Tibial nerve (tissue), 4 donors: ENCODE results near the gene ZNF593. TPM values are rescaled to one million over a fixed set of nuclear protein-coding genes. Genes with fewer than 3 reads are reported as not detected.
A peak's percentile ranks its signal among the peaks of the same experiment; 100 is the strongest.

Source experiments
- DNase-seq, 2 donors: peaks; one replicate each; pipeline ENCODE4 v3.0.0-alpha.2; 2019; ENCODE audit warnings: low spot score in 2 of 2
- H3K27ac ChIP-seq, 4 donors: fragments of 200-600 bp; sonication (generic) in 3 of 4; one replicate each; pipeline ENCODE4 v1.5.1; 2017 to 2019; ENCODE audit warnings: mild to moderate bottlenecking in 1 of 4
- H3K27me3 ChIP-seq, 2 donors: fragments of 200-600 bp; sonication (generic) in 1 of 2; one replicate each; pipeline versions ENCODE4 v1.5.1 to v1.6.0; 2017 to 2019
- H3K36me3 ChIP-seq, 3 donors: fragments of 200-600 bp; sonication (generic); one replicate each; pipeline ENCODE4 v1.5.1; 2018 to 2019
- H3K4me1 ChIP-seq, 4 donors: fragments of 200-600 bp; sonication (generic) in 3 of 4; one replicate each; pipeline ENCODE4 v1.5.1; 2017 to 2019
- H3K4me3 ChIP-seq, 4 donors: fragments of 200-600 bp; sonication (generic) in 3 of 4; one replicate each; pipeline ENCODE4 v1.5.1; 2017 to 2019; ENCODE audit warnings: mild to moderate bottlenecking in 1 of 4, moderate library complexity in 1 of 4
- H3K9me3 ChIP-seq, 4 donors: fragments of 200-600 bp; sonication (generic) in 3 of 4; one replicate each; pipeline ENCODE4 v1.5.1; 2017 to 2019
- CTCF ChIP-seq, 5 experiments: fragments of 200-600 bp in 3 of 5; fragments of 450-650 bp in 2 of 5; sonication (generic) in 3 of 5; IDR thresholded peaks; one replicate each; pipeline ENCODE4 v1.5.1; 2016 to 2019; ENCODE audit warnings: antibody characterized with exemption in 5 of 5, mild to moderate bottlenecking in 3 of 5, moderate library complexity in 2 of 5
- EP300 ChIP-seq, 2 donors: sonication (generic); formaldehyde crosslinking; IDR thresholded peaks; one replicate each; pipeline ENCODE4 v1.6.1; 2017; ENCODE audit warnings: antibody characterized with exemption in 2 of 2, mild to moderate bottlenecking in 1 of 2
- POLR2A ChIP-seq, 2 donors: fragments of 450-650 bp; IDR thresholded peaks; one replicate each; pipeline ENCODE4 v1.6.1; 2017; ENCODE audit warnings: antibody characterized with exemption in 2 of 2, mild to moderate bottlenecking in 2 of 2, moderate library complexity in 2 of 2
- WGBS, 2 donors: methylation state at CpG; one replicate each; pipeline ENCODE4 v1.1.5; 2018; 5-methylcytosine and 5-hydroxymethylcytosine counted together
- total RNA-seq, 4 donors: library from RNA; depleted of rRNA; stranded (reverse); fragments of >200 nt; gene quantifications; one replicate each; pipeline ENCODE4 v1.1.0, GENCODE V29; 2016

ZNF593 gene
- total RNA-seq, 4 donors from 2014 or later: 24.9 to 46.5 (median 38.2) TPM

- Histone ChIP-seq H3K4me1 (no peaks in the 10 kb centered on the region), H3K36me3 (no peaks in the 10 kb centered on the region), H3K9me3 (no peaks in the 10 kb centered on the region), H3K4me3 (no peak overlapping the region), H3K27ac (no peak overlapping the region), H3K27me3 (peaks cover 0 to 42% of the 10 kb centered on the region in 2 donors)
- TF ChIP-seq POLR2A (IDR thresholded peaks at IDR 0.05): no peak
- no peak for TF ChIP-seq CTCF (IDR thresholded peaks at IDR 0.05)
- TF ChIP-seq EP300 (IDR thresholded peaks at IDR 0.05): no peak
- no peak for DNase-seq
- WGBS, 2 donors: 50 to 69% methylated on average over 5 of the region's 5 CpGs
Observed at GRCh38 chr1:26153966-26154532, 15.7 kb upstream of the ZNF593 start.

- no peak for DNase-seq
- Histone ChIP-seq H3K27ac (peak overlapping the region in 1 of 4 donors; percentile 3), H3K36me3 (no peaks in the 10 kb centered on the region), H3K9me3 (no peaks in the 10 kb centered on the region), H3K27me3 (peaks cover 0 to 48% of the 10 kb centered on the region in 2 donors), H3K4me1 (no peaks in the 10 kb centered on the region), H3K4me3 (no peak overlapping the region)
- 29 to 46% methylated on average over 9 of the region's 9 CpGs for WGBS, 2 donors
- TF ChIP-seq EP300 (IDR thresholded peaks at IDR 0.05): no peak
- TF ChIP-seq CTCF (IDR thresholded peaks at IDR 0.05): no peak
- no peak for TF ChIP-seq POLR2A (IDR thresholded peaks at IDR 0.05)
Observed at GRCh38 chr1:26154750-26155149, 15.0 kb upstream of the ZNF593 start.

- peaks cover 0 to 57% of the 10 kb centered on the region in 2 donors for H3K27me3 ChIP-seq
- 56 to 66% methylated on average over 21 of the region's 21 CpGs for WGBS, 2 donors
- H3K27ac ChIP-seq: peak overlapping the region in 1 of 4 donors; percentile 66
- H3K9me3 ChIP-seq: no peaks in the 10 kb centered on the region
- TF ChIP-seq EP300 (IDR thresholded peaks at IDR 0.05): peak in 1 of 2 donors; percentile 38
- TF ChIP-seq CTCF (IDR thresholded peaks at IDR 0.05): no peak
- peak overlapping the region in 1 of 4 donors; percentile 36 for H3K4me3 ChIP-seq
- DNase-seq: no peak
- H3K4me1 ChIP-seq: peaks cover 0 to 2% (median 0%) of the 10 kb centered on the region in 4 donors
- H3K36me3 ChIP-seq: no peaks in the 10 kb centered on the region
Observed at GRCh38 chr1:26155370-26156284, 14.1 kb upstream of the ZNF593 start.

GRCh38 chr1:26156285-26157038 is 13.2 kb upstream of the ZNF593 start:
- DNase-seq: no peak
- peaks cover 0 to 60% of the 10 kb centered on the region in 2 donors for H3K27me3 ChIP-seq

More at GRCh38 chr1:26156285-26157038, 13.2 kb upstream of the ZNF593 start:
- H3K4me1 ChIP-seq: peaks cover 0 to 10% (median 4%) of the 10 kb centered on the region in 4 donors
- H3K4me3 ChIP-seq: peak overlapping the region in 1 of 4 donors; percentile 36
- no peaks in the 10 kb centered on the region for H3K9me3 ChIP-seq
- TF ChIP-seq POLR2A (IDR thresholded peaks at IDR 0.05) (no peak), EP300 (IDR thresholded peaks at IDR 0.05) (no peak), CTCF (IDR thresholded peaks at IDR 0.05) (no peak)
- no peaks in the 10 kb centered on the region for H3K36me3 ChIP-seq
- peak overlapping the region in 1 of 4 donors; percentile 66 for H3K27ac ChIP-seq
- 21 to 27% methylated on average over 11 to 12 of the region's 12 CpGs for WGBS, 2 donors
